ENCODE data around the gene SLITRK3. TPM values are rescaled to one million over a fixed set of nuclear protein-coding genes. Genes with fewer than 3 reads are reported as not detected.

The SLITRK3 gene
- total RNA-seq, 1 experiment from 2014 or later, result 0.48 TPM

- H3K4me2 ChIP-seq (ENCODE audit: insufficient read depth, insufficient read length, low read length), result no peak overlapping the region
- no peak overlapping the region for H3K9ac ChIP-seq (ENCODE audit: extremely low read depth, insufficient read length, low read length)
- H4K91ac ChIP-seq (ENCODE audit: insufficient read length, low read depth, low read length), result no peak overlapping the region
- H2BK5ac ChIP-seq (ENCODE audit: insufficient read length, low read length), result no peak overlapping the region
- H3K27ac ChIP-seq (ENCODE audit: insufficient read length, low read depth, low read length), result no peak overlapping the region
- no peak overlapping the region for H3K27ac Mint-ChIP-seq
- H3K14ac ChIP-seq (ENCODE audit: insufficient read depth, low read length), result no peak overlapping the region
- no peaks in the 10 kb centered on the region for H3K36me3 Mint-ChIP-seq (ENCODE audit: insufficient read depth in 1 of 3, low read depth in 3 of 3)
- H3K23ac ChIP-seq (ENCODE audit: insufficient read length, low read depth, low read length), result no peak overlapping the region
- H3K79me2 ChIP-seq (ENCODE audit: insufficient read depth, low read length), result no peaks in the 10 kb centered on the region
- H3K56ac ChIP-seq (ENCODE audit: insufficient read length, low read depth, low read length), result no peak overlapping the region
- H2AFZ ChIP-seq (ENCODE audit: low read length), result no peak overlapping the region
- no peak for TF ChIP-seq CTCF (conservative IDR thresholded peaks at IDR 0.05)
- H3K9me3 Mint-ChIP-seq, result no peaks in the 10 kb centered on the region
- peaks cover 0 to 2% of the 10 kb centered on the region in 2 experiments; a peak in 1 of 4 replicates for H3K4me1 Mint-ChIP-seq
- no peak overlapping the region for H2BK12ac ChIP-seq (ENCODE audit: insufficient read length, low read depth, low read length)
- H4K8ac ChIP-seq (replicated peaks; ENCODE audit: insufficient read length, low read depth, low read length), result no peak overlapping the region
- H3K9me3 ChIP-seq (ENCODE audit: control insufficient read depth, low read depth, low read length), result no peaks in the 10 kb centered on the region
- no peaks in the 10 kb centered on the region for H3K79me1 ChIP-seq (ENCODE audit: insufficient read depth, low read depth, low read length, poor library complexity, severe bottlenecking)
- no peak overlapping the region for H2AK5ac ChIP-seq (ENCODE audit: insufficient read length, low read length)
- no peak overlapping the region for H3T11ph ChIP-seq (ENCODE audit: low read length)
- H2BK15ac ChIP-seq (ENCODE audit: low read depth, low read length), result no peak overlapping the region
- H3K23me2 ChIP-seq (ENCODE audit: insufficient read length, low read depth, low read length, poor library complexity, severe bottlenecking), result no peaks in the 10 kb centered on the region
- no peak for DNase-seq
- no peaks in the 10 kb centered on the region for H3K4me1 ChIP-seq (ENCODE audit: insufficient read depth, low read length)
- no peak overlapping the region for H2BK120ac ChIP-seq (ENCODE audit: low read depth, low read length, poor library complexity, severe bottlenecking)
- no CpG with 5 or more reads among the region's 1 CpG for WGBS (ENCODE audit: extremely low coverage, insufficient read length, low lambda C conversion rate)
- H3K4me3 Mint-ChIP-seq, result no peak overlapping the region
- no peak overlapping the region for H3K4ac ChIP-seq (ENCODE audit: low read depth, low read length)
- no peaks in the 10 kb centered on the region for H4K20me1 ChIP-seq (ENCODE audit: control insufficient read depth, insufficient read depth, insufficient read length)
- H3K27me3 Mint-ChIP-seq (ENCODE audit: low read depth), result peaks cover 2% of the 10 kb centered on the region; the same call in 1 of the 2 replicates
- H2BK20ac ChIP-seq (ENCODE audit: low read depth, low read length, poor library complexity, severe bottlenecking), result no peak overlapping the region
- no peak overlapping the region for H3K18ac ChIP-seq (ENCODE audit: insufficient read length, low read depth, low read length)
- no peak overlapping the region for H4K5ac ChIP-seq (ENCODE audit: insufficient read length, low read depth, low read length)
- no peaks in the 10 kb centered on the region for H3K27me3 ChIP-seq (ENCODE audit: insufficient read depth, low read length)
Observed at GRCh38 chr3:165212580-165212979, 16.4 kb upstream of the SLITRK3 start.

Data from H9 (cell line).